IMR-90 (cell line): ENCODE results near the gene CATSPERZ.

Experiments
- BHLHE40 ChIP-seq: fragments of 150-350 bp; IDR thresholded peaks from 2 replicates; pipeline ENCODE4 v1.6.1; 2016; ENCODE audit warnings: mild to moderate bottlenecking, low read depth, low read length
- CEBPB ChIP-seq: IDR thresholded peaks from 2 replicates; pipeline ENCODE4 v1.6.1; 2012; ENCODE audit warnings: low read depth, low read length, improper control_type of control experiment
- CHD1 ChIP-seq: IDR thresholded peaks from 2 replicates; pipeline ENCODE4 v1.6.1; 2012; ENCODE audit warnings: low read depth, low read length, improper control_type of control experiment
- CTCF ChIP-seq: conservative IDR thresholded peaks from 2 replicates; pipeline ENCODE4 v1.5.1; 2012; ENCODE audit warnings: mild to moderate bottlenecking, low read depth, low read length, improper control_type of control experiment
- FOS ChIP-seq: fragments of 150-350 bp; IDR thresholded peaks from 2 replicates; pipeline ENCODE4 v1.6.1; 2016; ENCODE audit warnings: low read depth, low read length
- MAFK ChIP-seq: IDR thresholded peaks from 2 replicates; pipeline ENCODE4 v1.6.1; 2012; ENCODE audit warnings: low read depth, low read length, improper control_type of control experiment
- MAZ ChIP-seq: IDR thresholded peaks from 2 replicates; pipeline ENCODE4 v1.6.1; 2012; ENCODE audit warnings: low read depth, mild to moderate bottlenecking, low read length, improper control_type of control experiment, moderate library complexity, borderline replicate concordance
- POLR2A ChIP-seq: IDR thresholded peaks from 2 replicates; pipeline ENCODE4 v1.6.1; 2012; ENCODE audit warnings: mild to moderate bottlenecking, low read depth, low read length
- RAD21 ChIP-seq: IDR thresholded peaks from 2 replicates; pipeline ENCODE4 v1.6.1; 2012; ENCODE audit warnings: low read length, improper control_type of control experiment
- RFX5 ChIP-seq: IDR thresholded peaks from 2 replicates; pipeline ENCODE4 v1.8.0; 2012; ENCODE audit warnings: low read depth, mild to moderate bottlenecking, low read length, moderate library complexity
- SMC3 ChIP-seq: fragments of 150-350 bp; IDR thresholded peaks from 2 replicates; pipeline ENCODE4 v1.6.1; 2016; ENCODE audit warnings: low read depth, mild to moderate bottlenecking, antibody characterized with exemption, low read length, moderate library complexity
- USF2 ChIP-seq: fragments of 150-350 bp; IDR thresholded peaks from 2 replicates; pipeline ENCODE4 v1.6.1; 2017; ENCODE audit warnings: mild to moderate bottlenecking, antibody characterized with exemption, low read length, low read depth

DNA sequence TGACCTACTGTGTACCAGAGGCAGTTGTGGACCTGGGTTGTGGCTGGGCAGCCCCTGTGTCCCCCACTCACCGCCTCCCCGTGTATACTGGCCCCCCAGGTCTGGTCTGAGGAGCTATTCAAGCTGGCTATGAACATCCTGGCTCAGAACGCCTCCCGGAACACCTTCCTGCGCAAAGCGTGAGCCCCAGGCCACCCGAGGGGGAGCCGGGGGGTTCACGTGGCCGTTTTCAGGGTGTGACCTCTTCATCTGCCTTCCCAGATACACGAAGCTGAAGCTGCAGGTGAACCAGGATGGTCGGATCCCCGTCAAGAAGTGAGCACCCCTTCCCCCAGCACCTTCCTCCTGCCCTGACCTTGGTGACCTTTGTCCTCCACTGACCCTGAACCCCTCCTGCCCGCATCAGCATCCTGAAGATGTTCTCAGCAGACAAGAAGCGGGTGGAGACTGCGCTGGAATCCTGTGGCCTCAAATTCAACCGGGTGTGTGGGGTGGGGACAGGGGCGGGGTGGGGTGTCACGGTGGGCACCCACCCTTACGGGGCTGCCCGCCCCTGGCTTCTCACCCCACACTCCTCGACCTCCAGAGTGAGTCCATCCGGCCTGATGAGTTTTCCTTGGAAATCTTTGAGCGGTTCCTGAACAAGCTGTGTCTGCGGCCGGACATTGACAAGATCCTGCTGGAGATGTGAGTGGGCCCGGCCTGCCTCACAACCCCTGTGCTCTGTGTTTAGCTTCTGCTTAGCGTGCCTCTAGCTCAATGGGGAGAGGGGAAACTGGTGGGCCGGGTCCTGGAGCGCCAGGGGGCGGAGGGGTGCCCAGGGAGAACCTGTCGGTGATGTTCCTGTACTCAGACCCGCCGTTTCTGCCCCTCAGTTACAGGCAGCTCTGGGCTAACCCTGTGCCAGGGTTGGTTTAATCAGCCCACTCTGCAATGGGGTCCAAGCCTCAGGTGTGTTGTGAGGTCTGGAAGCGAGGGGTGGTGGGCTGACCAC, 44.7 kb upstream of the CATSPERZ start:
- no peak for TF ChIP-seq RAD21
- no peak for TF ChIP-seq MAFK
- no peak for TF ChIP-seq SMC3
- TF ChIP-seq CTCF: no peak
- no peak for TF ChIP-seq RFX5
- no peak for TF ChIP-seq CEBPB
- TF ChIP-seq MAZ: no peak
- no peak for TF ChIP-seq POLR2A
- no peak for TF ChIP-seq USF2
- TF ChIP-seq CHD1: no peak
- TF ChIP-seq BHLHE40: no peak
- TF ChIP-seq FOS: no peak
